Panc1 (cell line): ENCODE results near the gene PNKP.

ENCODE experiments used
- CTCF ChIP-seq: fragments of 450-650 bp; IDR thresholded peaks from 2 replicates; pipeline ENCODE4 v1.5.1; 2017; ENCODE audit warnings: mild to moderate bottlenecking
- POLR2AphosphoS5 ChIP-seq: IDR thresholded peaks from 2 replicates; pipeline ENCODE4 v1.6.1; 2012; ENCODE audit warnings: mild to moderate bottlenecking, low read depth, low read length, moderate library complexity
- REST ChIP-seq, 2 experiments: IDR thresholded peaks; 2 replicates each; pipeline ENCODE4 v1.6.1; 2011 to 2012; ENCODE audit warnings: low read depth in 2 of 2, control low read depth in 1 of 2, low read length in 1 of 2, mild to moderate bottlenecking in 1 of 2, moderate library complexity in 1 of 2; ENCODE audit not compliant: insufficient read depth in 1 of 2

- TF ChIP-seq CTCF = no peak
- TF ChIP-seq POLR2AphosphoS5 = no peak
- TF ChIP-seq REST (IDR thresholded peaks at IDR 0.05; ENCODE audit: insufficient read depth in 1 of 2, low read depth in 2 of 2, low read length in 1 of 2) = no peak
Measured at GRCh38 chr19:49882643-49883042, 15.3 kb upstream of the PNKP start.
